ENCODE measurements around the gene SPEN. TPM values are rescaled to one million over a fixed set of nuclear protein-coding genes. Genes with fewer than 3 reads are reported as not detected.

SPEN gene
- total and polyA plus RNA-seq, 9 of the 15 experiments (the other 6 are each of a cell fraction or from before 2014, with no cell fraction given), result 5.7 to 87.5 (median 27.2) TPM

GRCh38 chr1:15810073-15810472 lies 37.4 kb upstream of the SPEN start:
- in situ Hi-C loops (cut with MboI), result loop anchor here (5.0 kb wide), 1 partner anchor 107 kb away; no protein-coding TSS in a partner anchor
- FAIRE-seq (no peak), ATAC-seq (no peak)

More at GRCh38 chr1:15810073-15810472, 37.4 kb upstream of the SPEN start:
- no peaks in the 10 kb centered on the region for H3K79me2 ChIP-seq (ENCODE audit: control insufficient read depth, insufficient read depth, low read length)
- no peak overlapping the region for H3K27ac ChIP-seq (ENCODE audit: extremely low read depth, low read depth, low read length)
- BruUV-seq (replicated peaks), result no TSS peak
- intact Hi-C loops (cut with micrococcal nuclease), result no loop called here
- no peaks in the 10 kb centered on the region; the same call in 1 of the 2 replicates for H3K9me3 ChIP-seq (replicated peaks; ENCODE audit: control insufficient read depth, insufficient read depth, low read depth, low read length)
- TF ChIP-seq FOXO4 (CRISPR knock-in tag; IDR thresholded peaks at IDR 0.05), result no peak
- TF ChIP-seq ZNF212 (CRISPR knock-in tag; IDR thresholded peaks at IDR 0.05), result no peak
- TF ChIP-seq RBM39 (optimal IDR thresholded peaks at IDR 0.05; ENCODE audit: low read depth, low read length), result no peak
- TF ChIP-seq GABPA (tag; conservative IDR thresholded peaks at IDR 0.05; ENCODE audit: low read depth), result no peak
- H3K4me2 ChIP-seq (ENCODE audit: insufficient read depth, low read length), result no peak overlapping the region
- H3K27me3 ChIP-seq (ENCODE audit: control insufficient read depth in 2 of 2, insufficient read depth in 2 of 2, low read length in 2 of 2), result no peaks in the 10 kb centered on the region; a peak in 1 of 5 replicates
- H3K4me3 ChIP-seq, result no peak overlapping the region
- H2AFZ ChIP-seq (ENCODE audit: low read depth, low read length), result no peak overlapping the region
- no peaks in the 10 kb centered on the region for H3K36me3 ChIP-seq (ENCODE audit: control insufficient read depth, insufficient read depth, low read length)
- POLR2A ChIA-PET, result interaction anchor here (0.7 kb wide), 1 partner anchor 154 kb away, joined by 3 read pairs; no protein-coding TSS in a partner anchor
- WGBS (ENCODE audit: insufficient coverage, low coverage, missing lambda C conversion rate), result 11% methylated on average over 1 of the region's 1 CpG
- DNase-seq (ENCODE audit: extremely low read depth in 1 of 4, low spot score in 3 of 4), result no peak
- no peak overlapping the region for H3K9ac ChIP-seq (ENCODE audit: insufficient read depth in 1 of 2, low read depth in 2 of 2, low read length in 2 of 2)
- no peaks in the 10 kb centered on the region for H3K9me1 ChIP-seq (ENCODE audit: control insufficient read depth, insufficient read depth, low read length)
- CTCF ChIA-PET (ENCODE audit: low intra/inter-chr PET ratio), result no interaction called here
- no peaks in the 10 kb centered on the region for H4K20me1 ChIP-seq (replicated peaks; ENCODE audit: control insufficient read depth, insufficient read depth, low read length)
- H3K4me1 ChIP-seq (replicated peaks in 1 of 2; ENCODE audit: control insufficient read depth in 2 of 2, insufficient read depth in 2 of 2, low read length in 2 of 2), result no peaks in the 10 kb centered on the region

All from K562 (cell line).